H1 (cell line): ENCODE results near the gene TBC1D9. TPM values are rescaled to one million over a fixed set of nuclear protein-coding genes. Genes with fewer than 3 reads are reported as not detected.

ENCODE experiments used
- CTCF ChIA-PET: fragments of 300-600 bp; sonication (Branson Sonifier 250); formaldehyde crosslinking; loops from one replicate; lab custom pipeline; 2021; ENCODE audit not compliant: partially characterized antibody; lab: Charles Lee
- POLR2A ChIA-PET: fragments of 300-600 bp; sonication (Branson Sonifier 250); formaldehyde crosslinking; loops from one replicate; lab custom pipeline; 2021; ENCODE audit warnings: inconsistent platforms; ENCODE audit not compliant: partially characterized antibody; lab: Charles Lee
- DNase-seq, 2 experiments: peaks; one replicate each; pipeline versions ENCODE4 v3.0.0 to v3.0.0-alpha.2; 2010 to 2022; ENCODE audit warnings: low spot score in 2 of 2, low read depth in 1 of 2, mixed read lengths in 1 of 2
- FAIRE-seq: peaks from 2 replicates; lab custom pipeline; 2011; peaks lifted over from hg19 to GRCh38; lab: Jason Lieb, UNC
- H2AFZ ChIP-seq: 2 replicates; pipeline ENCODE4 v1.8.1; 2012; ENCODE audit warnings: low read length, inconsistent platforms
- H2AK5ac ChIP-seq: 2 replicates; pipeline ENCODE4 v1.6.1; 2013; ENCODE audit warnings: low read depth, low read length
- H2BK120ac ChIP-seq: replicated peaks from 2 replicates; pipeline ENCODE3; 2013; ENCODE audit warnings: low read depth, low read length, inconsistent platforms
- H2BK12ac ChIP-seq: 2 replicates; pipeline ENCODE4 v1.6.1; 2013; ENCODE audit warnings: low read depth, low read length
- H2BK15ac ChIP-seq: 2 replicates; pipeline ENCODE4 v1.6.1; 2013; ENCODE audit warnings: low read length
- H2BK20ac ChIP-seq: 2 replicates; pipeline ENCODE4 v1.6.1; 2013; ENCODE audit warnings: low read length
- H2BK5ac ChIP-seq: 2 replicates; pipeline ENCODE4 v1.6.1; 2013; ENCODE audit warnings: low read depth, low read length
- H3K14ac ChIP-seq: 2 replicates; pipeline ENCODE4 v1.6.1; 2013; ENCODE audit warnings: inconsistent platforms; ENCODE audit not compliant: insufficient read length
- H3K18ac ChIP-seq: 2 replicates; pipeline ENCODE4 v1.6.1; 2013; ENCODE audit warnings: low read length; ENCODE audit errors: extremely low read depth
- H3K23ac ChIP-seq: 2 replicates; pipeline ENCODE4 v1.6.1; 2013; ENCODE audit warnings: inconsistent platforms; ENCODE audit not compliant: insufficient read length
- H3K23me2 ChIP-seq: 2 replicates; pipeline ENCODE4 v1.6.1; 2013; ENCODE audit warnings: low read depth, low read length
- H3K27ac ChIP-seq: 2 replicates; pipeline ENCODE4 v1.6.1; 2011; ENCODE audit warnings: low read depth, low read length, inconsistent platforms
- H3K27me3 ChIP-seq, 4 experiments: replicated peaks in 1 of 4; 1 replicate in 1 of 4; 2 replicates in 3 of 4; pipeline versions ENCODE4 v1.6.1 to v1.8.1; 2011 to 2013; ENCODE audit warnings: low read length in 3 of 4, mild to moderate bottlenecking in 3 of 4, inconsistent platforms in 2 of 4, mixed read lengths in 2 of 4, moderate library complexity in 1 of 4; ENCODE audit not compliant: control insufficient read depth in 3 of 4, insufficient read depth in 3 of 4; ENCODE audit errors: extremely low read depth in 1 of 4
- H3K36me3 ChIP-seq, 4 experiments: 2 replicates each; pipeline versions ENCODE4 v1.6.1 to v1.8.1; 2011 to 2013; ENCODE audit warnings: mild to moderate bottlenecking in 4 of 4, low read length in 3 of 4, moderate library complexity in 2 of 4, control low read depth in 1 of 4, inconsistent platforms in 1 of 4; ENCODE audit not compliant: insufficient read depth in 4 of 4, control insufficient read depth in 2 of 4
- H3K4ac ChIP-seq: replicated peaks from 2 replicates; pipeline ENCODE3; 2013; ENCODE audit warnings: low read length, low read depth, mixed read lengths, inconsistent platforms; ENCODE audit not compliant: insufficient read length
- H3K4me1 ChIP-seq, 4 experiments: replicated peaks in 1 of 4; 1 replicate in 1 of 4; 2 replicates in 3 of 4; pipeline versions ENCODE4 v1.6.1 to v1.8.1; 2011 to 2013; ENCODE audit warnings: low read length in 3 of 4, inconsistent platforms in 2 of 4, mixed read lengths in 1 of 4; ENCODE audit not compliant: insufficient read depth in 4 of 4, control insufficient read depth in 3 of 4
- H3K4me2 ChIP-seq, 2 experiments: 2 replicates each; pipeline versions ENCODE4 v1.6.1 to v1.8.1; 2011 to 2013; ENCODE audit warnings: low read depth in 2 of 2, low read length in 2 of 2, control low read depth in 1 of 2, inconsistent platforms in 1 of 2, mild to moderate bottlenecking in 1 of 2; ENCODE audit not compliant: insufficient read depth in 1 of 2
- H3K4me3 ChIP-seq, 4 experiments: fragments of 200-600, 300-600 bp in 1 of 4; sonication (generic), shearing (Covaris generic), sonication (Bioruptor Twin) in 1 of 4; 2 replicates each; pipeline versions ENCODE4 v1.5.1 to v1.8.1; 2011 to 2016; ENCODE audit warnings: low read length in 4 of 4, low read depth in 3 of 4, control low read depth in 2 of 4, inconsistent platforms in 2 of 4, mild to moderate bottlenecking in 2 of 4, mixed read lengths in 1 of 4, moderate library complexity in 1 of 4; ENCODE audit not compliant: insufficient read depth in 2 of 4; ENCODE audit errors: extremely low read depth in 1 of 4
- H3K56ac ChIP-seq: replicated peaks from 2 replicates; pipeline ENCODE3; 2013; ENCODE audit warnings: low read depth, mild to moderate bottlenecking, mixed read lengths, low read length, inconsistent platforms; ENCODE audit not compliant: insufficient read length
- H3K79me1 ChIP-seq: 2 replicates; pipeline ENCODE4 v1.6.1; 2013; ENCODE audit warnings: low read depth, low read length, control low read depth
- H3K79me2 ChIP-seq, 2 experiments: 2 replicates each; pipeline versions ENCODE4 v1.6.1 to v1.8.1; 2012 to 2013; ENCODE audit warnings: low read length in 2 of 2, mild to moderate bottlenecking in 2 of 2, inconsistent platforms in 1 of 2; ENCODE audit not compliant: insufficient read depth in 2 of 2, control insufficient read depth in 1 of 2
- H3K9ac ChIP-seq, 4 experiments: replicated peaks in 1 of 4; 1 replicate in 1 of 4; 2 replicates in 3 of 4; pipeline versions ENCODE4 v1.6.1 to v1.8.1; 2011 to 2013; ENCODE audit warnings: low read depth in 3 of 4, low read length in 3 of 4, control low read depth in 2 of 4, mild to moderate bottlenecking in 2 of 4, moderate library complexity in 2 of 4, inconsistent platforms in 1 of 4; ENCODE audit errors: extremely low read depth in 1 of 4
- H3K9me3 ChIP-seq, 2 experiments: 2 replicates each; pipeline versions ENCODE4 v1.6.1 to v1.8.1; 2012 to 2013; ENCODE audit warnings: mild to moderate bottlenecking in 2 of 2, moderate library complexity in 2 of 2, control low read depth in 1 of 2, inconsistent platforms in 1 of 2, low read depth in 1 of 2, low read length in 1 of 2, mixed read lengths in 1 of 2; ENCODE audit not compliant: insufficient read depth in 2 of 2
- H4K20me1 ChIP-seq, 2 experiments: replicated peaks in 1 of 2; 2 replicates each; pipeline versions ENCODE3 to v1.8.1; 2011 to 2013; ENCODE audit warnings: inconsistent platforms in 2 of 2, low read length in 2 of 2, mild to moderate bottlenecking in 1 of 2; ENCODE audit not compliant: insufficient read depth in 2 of 2, control insufficient read depth in 1 of 2
- H4K5ac ChIP-seq: 2 replicates; pipeline ENCODE4 v1.6.1; 2013; ENCODE audit warnings: low read length, low read depth, mixed read lengths, inconsistent platforms; ENCODE audit not compliant: insufficient read length
- H4K8ac ChIP-seq: 2 replicates; pipeline ENCODE4 v1.8.0; 2013; ENCODE audit warnings: mild to moderate bottlenecking, moderate library complexity, low read length, inconsistent platforms; ENCODE audit not compliant: insufficient read depth; ENCODE audit errors: extremely low read depth
- H4K91ac ChIP-seq: replicated peaks from 2 replicates; pipeline ENCODE3; 2013; ENCODE audit warnings: low read length, mixed read lengths, inconsistent platforms; ENCODE audit not compliant: insufficient read length
- CBX5 ChIP-seq: fragments of 300-800, 300-1000 bp; sonication (generic); IDR thresholded peaks from 2 replicates; pipeline ENCODE4 v1.7.1; 2016; ENCODE audit warnings: antibody characterized with exemption, low read length, low read depth
- CEBPB ChIP-seq: IDR thresholded peaks from 2 replicates; pipeline ENCODE4 v1.6.1; 2012; ENCODE audit warnings: low read depth, low read length
- E2F6 ChIP-seq: IDR thresholded peaks from 2 replicates; pipeline ENCODE4 v1.6.1; 2012; ENCODE audit warnings: inconsistent platforms
- EGR1 ChIP-seq: IDR thresholded peaks from 2 replicates; pipeline ENCODE4 v1.6.1; 2011; ENCODE audit warnings: low read depth, low read length, borderline replicate concordance
- GTF2F1 ChIP-seq: IDR thresholded peaks from 2 replicates; pipeline ENCODE4 v1.6.1; 2012; ENCODE audit warnings: low read depth, low read length, improper control_type of control experiment, borderline replicate concordance
- JUN ChIP-seq: IDR thresholded peaks from 2 replicates; pipeline ENCODE4 v1.6.1; 2011; ENCODE audit warnings: low read depth, mild to moderate bottlenecking, improper control_type of control experiment, low read length
- JUND ChIP-seq: IDR thresholded peaks from 2 replicates; pipeline ENCODE4 v1.6.1; 2011; ENCODE audit warnings: mild to moderate bottlenecking, improper control_type of control experiment, low read length
- KDM5A ChIP-seq: fragments of 200-600 bp; IDR thresholded peaks from 2 replicates; pipeline ENCODE4 v1.7.1; 2012; ENCODE audit warnings: mild to moderate bottlenecking, low read length, inconsistent platforms, mixed read lengths
- MAFK ChIP-seq: IDR thresholded peaks from 2 replicates; pipeline ENCODE4 v1.6.1; 2012; ENCODE audit warnings: low read depth, mild to moderate bottlenecking, improper control_type of control experiment, low read length
- POLR2AphosphoS5 ChIP-seq: IDR thresholded peaks from 2 replicates; pipeline ENCODE4 v1.6.1; 2011; ENCODE audit warnings: low read depth, low read length
- RNF2 ChIP-seq: fragments of 200-900, 300-1000 bp; sonication (generic); IDR thresholded peaks from 2 replicates; pipeline ENCODE4 v1.7.1; 2016; ENCODE audit warnings: borderline replicate concordance, low read depth, mild to moderate bottlenecking, antibody characterized with exemption, low read length; ENCODE audit not compliant: poor library complexity, severe bottlenecking; ENCODE audit errors: missing control alignments
- RXRA ChIP-seq: IDR thresholded peaks from 2 replicates; pipeline ENCODE4 v1.6.1; 2011; ENCODE audit warnings: low read depth, mild to moderate bottlenecking, low read length, moderate library complexity; ENCODE audit not compliant: insufficient read depth
- SIN3A ChIP-seq, 2 experiments: IDR thresholded peaks in 1 of 2; conservative IDR thresholded peaks in 1 of 2; 2 replicates each; pipeline ENCODE4 v1.6.1; 2011 to 2012; ENCODE audit warnings: low read length in 2 of 2, improper control_type of control experiment in 1 of 2, low read depth in 1 of 2, mild to moderate bottlenecking in 1 of 2
- TEAD4 ChIP-seq: IDR thresholded peaks from 2 replicates; pipeline ENCODE4 v1.6.1; 2012; ENCODE audit warnings: low read depth, low read length, inconsistent platforms, mixed read lengths
- WGBS, 2 experiments: shearing (Covaris generic) in 1 of 2; methylation state at CpG; one replicate each; pipeline versions ENCODE4 v1.1.6 to v1.1.7; 2013 to 2015; ENCODE audit warnings: low lambda C conversion rate in 2 of 2, mixed read lengths in 2 of 2, inconsistent platforms in 1 of 2, low coverage in 1 of 2, missing lambda C conversion rate in 1 of 2; ENCODE audit not compliant: insufficient replicate concordance in 2 of 2, insufficient coverage in 1 of 2, insufficient read length in 1 of 2; ENCODE audit errors: extremely low coverage in 1 of 2, missing lambda C conversion rate in 1 of 2; 5-methylcytosine and 5-hydroxymethylcytosine counted together
- polyA plus RNA-seq, 7 experiments: library from polyadenylated mRNA; depleted of rRNA in 3 of 7; stranded (reverse) in 5 of 7; unstranded in 2 of 7; fragments of >200 nt in 5 of 7; fragments of 200-250 nt in 2 of 7; gene quantifications; 1 replicate in 5 of 7; 2 replicates in 1 of 7; 4 replicates in 1 of 7; pipeline versions ENCODE4 v1.2.1 to v1.2.3, GENCODE V29; 2011 to 2013; ENCODE audit warnings: missing spikeins in 2 of 7, mixed read lengths in 2 of 7
- total RNA-seq: library from RNA; stranded (reverse); fragmentation: NEBNext Ultra II Directional; extraction: Animal tissue kit (Norgen Biotek cat#: 25700); gene quantifications from 2 replicates; pipeline ENCODE4 v1.2.1, GENCODE V29; 2021

TBC1D9 gene
- total and polyA plus RNA-seq, 2 of the 8 experiments (the other 6 are each of a cell fraction or from before 2014, with no cell fraction given), result 0.94 to 1.0 TPM

- H3K23ac ChIP-seq, result no peak overlapping the region
- ChIA-PET POLR2A (no interaction called here), CTCF (interaction anchor here (1.5 kb wide), 1 partner anchor 352 kb away, joined by 3 read pairs; no protein-coding TSS in a partner anchor)
- no peak overlapping the region for H2AFZ ChIP-seq
- no peaks in the 10 kb centered on the region for H3K27me3 ChIP-seq
- WGBS, 2 experiments, result 92% methylated on average over 4 of the region's 4 CpGs; no CpG with 5 or more reads in 1 of the 2 experiments
- no peak overlapping the region for H3K4ac ChIP-seq
- no peak overlapping the region for H4K5ac ChIP-seq
- H3K79me2 ChIP-seq, result no peaks in the 10 kb centered on the region
- no peak overlapping the region for H2BK5ac ChIP-seq
- H3K27ac ChIP-seq, result no peak overlapping the region
- H2BK12ac ChIP-seq, result no peak overlapping the region
- H4K8ac ChIP-seq, result no peak overlapping the region
- DNase-seq (no peak), FAIRE-seq (no peak)
- H2AK5ac ChIP-seq, result no peak overlapping the region
- no peaks in the 10 kb centered on the region for H3K36me3 ChIP-seq
- no peaks in the 10 kb centered on the region; the same call in 1 of the 2 replicates for H3K23me2 ChIP-seq
- peaks cover 0 to 8% (median 1%) of the 10 kb centered on the region in 4 experiments; a peak in 2 of 7 replicates for H3K4me1 ChIP-seq
- H3K18ac ChIP-seq, result no peak overlapping the region
- H3K4me2 ChIP-seq, result no peak overlapping the region
- no peak overlapping the region for H2BK15ac ChIP-seq
- no peak overlapping the region for H3K4me3 ChIP-seq
- H3K9me3 ChIP-seq, result peaks cover 6 to 8% of the 10 kb centered on the region in 2 experiments
- no peaks in the 10 kb centered on the region for H3K79me1 ChIP-seq
- H3K14ac ChIP-seq, result no peak overlapping the region
- no peak overlapping the region for H2BK120ac ChIP-seq
- no peaks in the 10 kb centered on the region for H4K20me1 ChIP-seq
- no peak overlapping the region for H3K56ac ChIP-seq
- H2BK20ac ChIP-seq, result no peak overlapping the region
- H4K91ac ChIP-seq, result no peak overlapping the region
- no peak overlapping the region for H3K9ac ChIP-seq
- TF ChIP-seq E2F6, result no peak
- no peak for TF ChIP-seq POLR2AphosphoS5
- TF ChIP-seq RNF2, result no peak
- no peak for TF ChIP-seq GTF2F1
- no peak for TF ChIP-seq CBX5
- TF ChIP-seq KDM5A, result no peak
- TF ChIP-seq MAFK, result no peak
- no peak for TF ChIP-seq SIN3A (conservative IDR thresholded peaks at IDR 0.05 in 1 of 2, IDR thresholded peaks at IDR 0.05 in 1 of 2; ENCODE audit: low read depth in 1 of 2, low read length in 2 of 2)
- no peak for TF ChIP-seq JUN
- TF ChIP-seq TEAD4, result no peak
- TF ChIP-seq CEBPB, result no peak
- no peak for TF ChIP-seq RXRA
- TF ChIP-seq JUND, result no peak
- no peak for TF ChIP-seq EGR1
Observed at GRCh38 chr4:140711910-140712309, 44.3 kb downstream of the TBC1D9 start.
